ENCODE measurements around the gene AP1S1.

DNA sequence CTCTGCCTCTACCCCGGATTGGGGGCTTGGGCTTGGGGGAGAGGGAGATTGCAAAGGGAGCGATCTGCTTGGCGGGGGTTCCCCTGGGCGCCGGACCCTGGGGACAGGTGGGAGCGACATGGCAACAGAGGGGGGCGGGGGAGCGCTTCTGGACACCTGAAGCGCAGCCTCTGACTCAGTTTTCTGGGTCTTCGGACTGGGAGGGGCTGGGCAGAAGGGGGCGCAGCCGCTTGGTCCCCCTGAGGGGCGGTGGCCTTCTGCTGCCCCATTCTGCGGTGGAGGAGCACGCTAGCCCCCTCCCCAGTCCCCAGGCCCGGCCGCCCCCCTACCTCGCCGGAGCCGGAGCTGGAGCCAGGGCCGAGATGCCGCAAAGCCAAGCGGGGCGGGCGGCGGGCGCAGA is 25.4 kb downstream of the AP1S1 start:
- TF ChIP-seq, protein P1, sequence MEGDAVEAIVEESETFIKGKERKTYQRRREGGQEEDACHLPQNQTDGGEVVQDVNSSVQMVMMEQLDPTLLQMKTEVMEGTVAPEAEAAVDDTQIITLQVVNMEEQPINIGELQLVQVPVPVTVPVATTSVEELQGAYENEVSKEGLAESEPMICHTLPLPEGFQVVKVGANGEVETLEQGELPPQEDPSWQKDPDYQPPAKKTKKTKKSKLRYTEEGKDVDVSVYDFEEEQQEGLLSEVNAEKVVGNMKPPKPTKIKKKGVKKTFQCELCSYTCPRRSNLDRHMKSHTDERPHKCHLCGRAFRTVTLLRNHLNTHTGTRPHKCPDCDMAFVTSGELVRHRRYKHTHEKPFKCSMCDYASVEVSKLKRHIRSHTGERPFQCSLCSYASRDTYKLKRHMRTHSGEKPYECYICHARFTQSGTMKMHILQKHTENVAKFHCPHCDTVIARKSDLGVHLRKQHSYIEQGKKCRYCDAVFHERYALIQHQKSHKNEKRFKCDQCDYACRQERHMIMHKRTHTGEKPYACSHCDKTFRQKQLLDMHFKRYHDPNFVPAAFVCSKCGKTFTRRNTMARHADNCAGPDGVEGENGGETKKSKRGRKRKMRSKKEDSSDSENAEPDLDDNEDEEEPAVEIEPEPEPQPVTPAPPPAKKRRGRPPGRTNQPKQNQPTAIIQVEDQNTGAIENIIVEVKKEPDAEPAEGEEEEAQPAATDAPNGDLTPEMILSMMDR (IDR thresholded peaks at IDR 0.05): no peak
- TF ChIP-seq ZFX (IDR thresholded peaks at IDR 0.05; ENCODE audit: borderline replicate concordance): no peak

Data from 22Rv1 (cell line).